MM.1S (cell line): ENCODE data around the gene KSR2.

Source experiments
- DNase-seq: peaks from one replicate; pipeline ENCODE4 v3.0.0-alpha.2; 2015
- H2AFZ ChIP-seq: fragments of 300-600 bp; sonication (generic); 2 replicates; pipeline ENCODE4 v1.6.0; 2016; ENCODE audit warnings: antibody characterized with exemption, low read length
- H3F3A ChIP-seq: fragments of 300-600 bp; sonication (generic); 2 replicates; pipeline ENCODE4 v1.6.1; 2016; ENCODE audit warnings: mild to moderate bottlenecking, antibody characterized with exemption, low read length, moderate library complexity, mixed read lengths; ENCODE audit not compliant: insufficient read depth
- H3K27ac ChIP-seq: fragments of 300-600 bp; sonication (generic); 2 replicates; pipeline ENCODE4 v1.5.1; 2016; ENCODE audit warnings: mild to moderate bottlenecking, low read length
- H3K27me3 ChIP-seq: fragments of 300-600 bp; sonication (generic); replicated peaks from 2 replicates; pipeline ENCODE4 v1.6.0; 2016; ENCODE audit warnings: low read length; ENCODE audit not compliant: insufficient read depth
- H3K36me3 ChIP-seq: fragments of 300-600 bp; sonication (generic); replicated peaks from 2 replicates; pipeline ENCODE4 v1.6.1; 2016; ENCODE audit warnings: mild to moderate bottlenecking, low read length, mixed read lengths; ENCODE audit not compliant: insufficient read depth
- H3K4me1 ChIP-seq: fragments of 300-600 bp; sonication (generic); 2 replicates; pipeline ENCODE4 v1.6.1; 2016; ENCODE audit warnings: low read length, mixed read lengths
- H3K4me2 ChIP-seq: fragments of 300-600 bp; sonication (generic); 2 replicates; pipeline ENCODE4 v1.6.0; 2016; ENCODE audit warnings: low read depth, low read length
- H3K4me3 ChIP-seq: fragments of 300-600 bp; sonication (generic); 2 replicates; pipeline ENCODE4 v1.5.1; 2016; ENCODE audit warnings: low read length, mixed read lengths
- H3K79me2 ChIP-seq: fragments of 300-600 bp; sonication (generic); 2 replicates; pipeline ENCODE4 v1.6.1; 2016; ENCODE audit warnings: mixed run types, low read length, mixed read lengths
- H3K9ac ChIP-seq: fragments of 300-600 bp; sonication (generic); 2 replicates; pipeline ENCODE4 v1.6.1; 2016; ENCODE audit warnings: low read length, mixed read lengths
- H3K9me2 ChIP-seq: fragments of 300-600 bp; sonication (generic); replicated peaks from 2 replicates; pipeline ENCODE4 v1.6.1; 2016; ENCODE audit warnings: mild to moderate bottlenecking, low read length, mixed read lengths; ENCODE audit not compliant: insufficient read depth
- H3K9me3 ChIP-seq: fragments of 300-600 bp; sonication (generic); replicated peaks from 2 replicates; pipeline ENCODE4 v1.6.1; 2016; ENCODE audit warnings: mild to moderate bottlenecking, low read length, mixed read lengths; ENCODE audit not compliant: insufficient read depth
- H4K20me1 ChIP-seq: fragments of 300-600 bp; sonication (generic); 2 replicates; pipeline ENCODE4 v1.6.1; 2016; ENCODE audit warnings: mild to moderate bottlenecking, low read length, moderate library complexity, mixed read lengths; ENCODE audit not compliant: insufficient read depth
- EZH2 ChIP-seq: fragments of 300-600 bp; sonication (generic); optimal IDR thresholded peaks from 2 replicates; pipeline ENCODE3; 2017; ENCODE audit warnings: low read depth, mild to moderate bottlenecking, antibody characterized with exemption, low read length, mixed read lengths
- EZH2phosphoT487 ChIP-seq: fragments of 300-600 bp; sonication (generic); IDR thresholded peaks from 2 replicates; pipeline ENCODE4 v1.6.1; 2018; ENCODE audit warnings: antibody characterized with exemption, low read length
- TF ChIP-seq, protein P1 (sequence below): fragments of 300-600 bp; sonication (generic); IDR thresholded peaks from 2 replicates; pipeline ENCODE4 v1.5.1; 2016; ENCODE audit warnings: antibody characterized with exemption, low read length, mixed read lengths

KSR2 gene

DNA sequence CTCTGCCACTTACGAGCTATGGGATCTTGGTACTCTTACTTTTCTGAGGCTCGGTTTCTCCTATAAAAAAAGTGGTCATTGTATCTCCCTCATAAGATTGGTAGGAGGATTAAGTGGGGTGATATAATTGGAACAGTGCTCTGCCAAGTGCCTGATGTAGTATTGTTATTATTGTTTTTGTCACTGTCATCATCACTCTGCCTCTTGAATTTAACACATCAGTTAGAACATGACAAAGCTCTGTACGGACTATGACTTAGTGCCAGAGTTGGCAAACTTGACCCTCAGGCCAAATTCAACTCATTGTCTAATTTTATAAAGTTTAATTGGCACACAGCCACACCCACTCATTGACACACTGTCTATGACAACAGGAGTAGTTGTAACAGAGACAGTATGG lies 378.4 kb downstream of the KSR2 start:
- no peaks in the 10 kb centered on the region; the same call in 1 of the 2 replicates for H3K27me3 ChIP-seq
- no peak for DNase-seq
- no peaks in the 10 kb centered on the region for H3K9me2 ChIP-seq
- H3K4me2 ChIP-seq = no peak overlapping the region
- H3K9me3 ChIP-seq = no peaks in the 10 kb centered on the region
- no peaks in the 10 kb centered on the region for H3K36me3 ChIP-seq
- H3F3A ChIP-seq = no peaks in the 10 kb centered on the region
- no peak overlapping the region for H3K4me3 ChIP-seq
- H3K4me1 ChIP-seq = no peaks in the 10 kb centered on the region
- H3K27ac ChIP-seq = no peak overlapping the region
- no peak overlapping the region for H2AFZ ChIP-seq
- TF ChIP-seq, protein P1, sequence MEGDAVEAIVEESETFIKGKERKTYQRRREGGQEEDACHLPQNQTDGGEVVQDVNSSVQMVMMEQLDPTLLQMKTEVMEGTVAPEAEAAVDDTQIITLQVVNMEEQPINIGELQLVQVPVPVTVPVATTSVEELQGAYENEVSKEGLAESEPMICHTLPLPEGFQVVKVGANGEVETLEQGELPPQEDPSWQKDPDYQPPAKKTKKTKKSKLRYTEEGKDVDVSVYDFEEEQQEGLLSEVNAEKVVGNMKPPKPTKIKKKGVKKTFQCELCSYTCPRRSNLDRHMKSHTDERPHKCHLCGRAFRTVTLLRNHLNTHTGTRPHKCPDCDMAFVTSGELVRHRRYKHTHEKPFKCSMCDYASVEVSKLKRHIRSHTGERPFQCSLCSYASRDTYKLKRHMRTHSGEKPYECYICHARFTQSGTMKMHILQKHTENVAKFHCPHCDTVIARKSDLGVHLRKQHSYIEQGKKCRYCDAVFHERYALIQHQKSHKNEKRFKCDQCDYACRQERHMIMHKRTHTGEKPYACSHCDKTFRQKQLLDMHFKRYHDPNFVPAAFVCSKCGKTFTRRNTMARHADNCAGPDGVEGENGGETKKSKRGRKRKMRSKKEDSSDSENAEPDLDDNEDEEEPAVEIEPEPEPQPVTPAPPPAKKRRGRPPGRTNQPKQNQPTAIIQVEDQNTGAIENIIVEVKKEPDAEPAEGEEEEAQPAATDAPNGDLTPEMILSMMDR = no peak
- no peak for TF ChIP-seq EZH2
- TF ChIP-seq EZH2phosphoT487 = no peak
- H4K20me1 ChIP-seq = no peaks in the 10 kb centered on the region
- H3K9ac ChIP-seq = no peak overlapping the region
- H3K79me2 ChIP-seq = no peaks in the 10 kb centered on the region

- H2AFZ ChIP-seq = no peak overlapping the region
- no peaks in the 10 kb centered on the region for H3K4me1 ChIP-seq
- no peaks in the 10 kb centered on the region for H4K20me1 ChIP-seq
- H3K4me2 ChIP-seq = no peak overlapping the region
- H3K79me2 ChIP-seq = no peaks in the 10 kb centered on the region
- H3K36me3 ChIP-seq = no peaks in the 10 kb centered on the region
- no peaks in the 10 kb centered on the region for H3K9me3 ChIP-seq
- no peak overlapping the region for H3K4me3 ChIP-seq
- H3K9ac ChIP-seq = no peak overlapping the region
- no peak overlapping the region for H3K27ac ChIP-seq
- H3K27me3 ChIP-seq = no peaks in the 10 kb centered on the region; the same call in 1 of the 2 replicates
- DNase-seq = no peak
- TF ChIP-seq, protein P1 = no peak
- TF ChIP-seq EZH2 = no peak
- no peaks in the 10 kb centered on the region for H3F3A ChIP-seq
- H3K9me2 ChIP-seq = no peaks in the 10 kb centered on the region
Measured at GRCh38 chr12:117589021-117589420, 379.8 kb downstream of the KSR2 start.

DNA sequence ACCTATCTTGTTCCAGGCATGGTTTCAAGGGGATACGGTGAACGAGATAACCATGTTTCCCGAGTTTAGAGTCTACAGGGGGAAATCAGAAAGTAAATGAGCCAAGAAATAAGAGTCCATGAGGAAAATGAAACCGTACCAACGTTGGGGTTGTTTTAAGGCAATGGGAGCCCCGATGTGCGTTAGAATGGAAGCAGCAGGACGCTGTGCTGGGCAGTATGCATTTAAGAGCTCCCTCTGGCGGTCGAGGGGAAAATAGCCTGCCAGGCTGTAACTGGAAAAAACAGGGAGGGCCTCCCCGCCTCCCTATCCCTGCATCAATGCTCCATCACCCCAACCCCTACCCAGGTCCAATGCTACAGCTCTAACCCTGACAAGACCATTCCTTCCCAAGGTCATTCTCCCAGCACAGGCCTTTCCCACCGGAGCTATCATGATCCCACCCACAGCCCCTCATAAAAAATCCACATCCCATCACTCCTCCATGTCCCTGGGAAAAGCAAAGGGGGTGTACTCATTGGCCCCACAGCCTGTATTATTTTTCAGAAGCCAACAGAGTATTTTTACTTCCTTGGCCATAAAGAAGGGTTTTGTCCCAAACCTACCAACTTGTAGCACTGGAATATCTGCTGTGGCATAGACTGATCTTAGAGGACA lies 381.0 kb downstream of the KSR2 start:
- no peaks in the 10 kb centered on the region for H3F3A ChIP-seq
- no peaks in the 10 kb centered on the region for H3K79me2 ChIP-seq
- no peaks in the 10 kb centered on the region for H3K9me3 ChIP-seq
- no peak overlapping the region for H3K27ac ChIP-seq
- no peaks in the 10 kb centered on the region for H4K20me1 ChIP-seq
- H3K4me1 ChIP-seq = no peaks in the 10 kb centered on the region
- no peak overlapping the region for H3K4me3 ChIP-seq
- H3K9me2 ChIP-seq = no peaks in the 10 kb centered on the region
- no peak for TF ChIP-seq EZH2
- TF ChIP-seq, protein P1 = peak; percentile 65
- no peak overlapping the region for H2AFZ ChIP-seq
- no peaks in the 10 kb centered on the region for H3K36me3 ChIP-seq
- H3K27me3 ChIP-seq = no peaks in the 10 kb centered on the region; the same call in 1 of the 2 replicates
- peak; percentile 17 for DNase-seq
- H3K9ac ChIP-seq = no peak overlapping the region
- H3K4me2 ChIP-seq = no peak overlapping the region
